HepG2 (cell line): Measurements from ENCODE around the gene TIRAP. TPM values are rescaled to one million over a fixed set of nuclear protein-coding genes. Genes with fewer than 3 reads are reported as not detected.

Source experiments
- ATRX ChIP-seq: sonication (generic); formaldehyde crosslinking; IDR thresholded peaks from 2 replicates; pipeline ENCODE4 v1.4.0; 2020; ENCODE audit warnings: missing genetic modification reagents, borderline replicate concordance
- DMAP1 ChIP-seq: IDR thresholded peaks from 2 replicates; pipeline ENCODE4 v1.6.1; 2016
- GABPA ChIP-seq, 2 experiments: IDR thresholded peaks; 2 replicates each; pipeline ENCODE4 v1.6.1; 2011 to 2016; ENCODE audit warnings: low read depth in 2 of 2, low read length in 1 of 2, missing biosample characterization in 1 of 2, missing genetic modification characterization in 1 of 2
- KLF12 ChIP-seq: sonication (generic); formaldehyde crosslinking; IDR thresholded peaks from 2 replicates; pipeline ENCODE4 v1.4.0; 2020; ENCODE audit warnings: missing genetic modification reagents, borderline replicate concordance
- MXI1 ChIP-seq: IDR thresholded peaks from 3 replicates; pipeline ENCODE4 v1.6.1; 2012; ENCODE audit warnings: low read depth, low read length, inconsistent platforms, borderline replicate concordance
- XRCC5 ChIP-seq: fragments of 200-400 bp; formaldehyde crosslinking; optimal IDR thresholded peaks from 2 replicates; pipeline ENCODE3; 2017; ENCODE audit warnings: mild to moderate bottlenecking, low read length
- ZBTB3 ChIP-seq: sonication (generic); formaldehyde crosslinking; IDR thresholded peaks from 2 replicates; pipeline ENCODE4 v1.4.0; 2020; ENCODE audit warnings: low read depth, mild to moderate bottlenecking, moderate library complexity, missing genetic modification reagents, borderline replicate concordance
- ZNF567 ChIP-seq: sonication (generic); formaldehyde crosslinking; IDR thresholded peaks from 2 replicates; pipeline ENCODE4 v1.8.1; 2023; ENCODE audit warnings: mild to moderate bottlenecking, missing genetic modification reagents, borderline replicate concordance
- ZNF615 ChIP-seq: sonication (generic); formaldehyde crosslinking; IDR thresholded peaks from 2 replicates; pipeline ENCODE4 v1.5.0; 2020; ENCODE audit warnings: mild to moderate bottlenecking, missing genetic modification reagents, borderline replicate concordance
- ZNF883 ChIP-seq: sonication (generic); formaldehyde crosslinking; IDR thresholded peaks from 2 replicates; pipeline ENCODE4 v1.5.1; 2020; ENCODE audit warnings: mild to moderate bottlenecking, missing genetic modification reagents; ENCODE audit errors: not compliant biosample characterization
- polyA plus RNA-seq, 8 experiments: library from polyadenylated mRNA; depleted of rRNA in 3 of 8; stranded (reverse) in 7 of 8; unstranded in 1 of 8; fragments of >200 nt; fragmentation: Illumina TruSeq in 4 of 8; extraction: Trizol in 4 of 8; gene quantifications; 2 replicates each; pipeline versions ENCODE4 v1.2.1 to v1.2.3, GENCODE V29; 2011 to 2016; ENCODE audit warnings: low read depth in 4 of 8, missing spikeins in 1 of 8, mixed read lengths in 1 of 8; ENCODE audit not compliant: insufficient read depth in 1 of 8
- total RNA-seq, 5 experiments: library from RNA; depleted of rRNA; stranded (reverse); fragments of >200 nt; fragmentation: Illumina TruSeq; extraction: Trizol; gene quantifications; 2 replicates each; pipeline ENCODE4 v1.2.3, GENCODE V29; 2016; ENCODE audit warnings: low read depth in 1 of 5
- TF ChIP-seq, protein P1 (sequence below): IDR thresholded peaks from 2 replicates; pipeline ENCODE4 v1.6.1; 2016; ENCODE audit warnings: missing compliant biosample characterization, missing genetic modification reagents, borderline replicate concordance
- TF ChIP-seq, protein P2 (sequence below): sonication (generic); formaldehyde crosslinking; IDR thresholded peaks from 2 replicates; pipeline ENCODE4 v1.5.0; 2020; ENCODE audit warnings: missing genetic modification reagents, mild to moderate bottlenecking, borderline replicate concordance
- TF ChIP-seq, protein P3 (sequence below): sonication (generic); formaldehyde crosslinking; IDR thresholded peaks from 2 replicates; pipeline ENCODE4 v1.4.0; 2020; ENCODE audit warnings: low read depth, missing genetic modification reagents
- TF ChIP-seq, protein P4 (sequence below): sonication (generic); formaldehyde crosslinking; IDR thresholded peaks from 2 replicates; pipeline ENCODE4 v1.5.0; 2020; ENCODE audit warnings: missing genetic modification reagents
- TF ChIP-seq, protein P5 (sequence below): sonication (generic); formaldehyde crosslinking; IDR thresholded peaks from 2 replicates; pipeline ENCODE4 v1.4.0; 2020; ENCODE audit warnings: missing genetic modification reagents
- TF ChIP-seq, protein P6 (sequence below): sonication (generic); formaldehyde crosslinking; IDR thresholded peaks from 2 replicates; pipeline ENCODE4 v1.8.0; 2022; ENCODE audit warnings: mild to moderate bottlenecking, missing genetic modification reagents, moderate library complexity

The TIRAP gene
- total and polyA plus RNA-seq, 2 of the 13 experiments (the other 11 are each of a cell fraction or from before 2014, with no cell fraction given): 5.4 to 5.7 TPM

DNA sequence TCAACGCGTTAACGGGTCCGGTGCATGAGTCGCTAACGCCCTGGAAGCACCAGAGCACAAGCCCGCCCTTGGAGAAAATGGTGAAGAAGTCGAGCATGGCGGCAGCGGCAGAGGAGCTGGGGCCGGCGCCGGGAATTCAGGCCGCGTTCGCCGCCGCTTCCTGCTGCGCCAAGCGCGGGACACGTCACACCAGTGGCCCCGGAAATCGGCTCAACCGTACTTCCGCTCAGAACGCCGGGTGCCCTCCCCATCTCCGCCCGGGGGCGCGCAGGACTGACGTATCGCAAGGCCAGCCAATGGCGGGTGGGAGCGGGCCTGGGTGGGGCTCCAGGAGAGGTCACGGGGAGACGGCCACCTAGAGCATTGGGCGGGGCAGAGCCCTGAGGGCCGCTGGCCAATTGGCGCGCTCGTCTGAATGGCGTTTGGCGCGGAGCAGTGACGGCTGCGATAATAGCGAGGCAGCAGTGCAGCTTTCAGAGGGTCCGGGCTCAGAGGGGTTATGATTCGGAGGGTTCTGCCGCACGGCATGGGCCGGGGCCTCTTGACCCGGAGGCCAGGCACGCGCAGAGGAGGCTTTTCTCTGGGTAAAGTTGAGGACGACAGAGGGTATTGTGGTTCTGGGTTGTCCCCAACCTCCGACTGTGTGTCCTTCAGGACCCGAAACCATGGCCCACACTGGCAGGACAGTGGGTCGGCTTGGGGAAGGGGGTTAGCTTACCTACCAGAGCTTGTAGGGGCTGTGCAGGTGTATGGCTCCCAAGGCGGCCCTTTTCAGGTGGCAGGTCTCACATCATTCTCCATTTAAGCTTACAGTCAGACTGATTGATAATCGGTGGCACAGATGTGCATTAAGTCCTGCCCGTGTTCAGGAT is 13.9 kb upstream of the TIRAP start, which contains the start of the genes FOXRED1 and SRPRA (continued):
- TF ChIP-seq, protein P1, sequence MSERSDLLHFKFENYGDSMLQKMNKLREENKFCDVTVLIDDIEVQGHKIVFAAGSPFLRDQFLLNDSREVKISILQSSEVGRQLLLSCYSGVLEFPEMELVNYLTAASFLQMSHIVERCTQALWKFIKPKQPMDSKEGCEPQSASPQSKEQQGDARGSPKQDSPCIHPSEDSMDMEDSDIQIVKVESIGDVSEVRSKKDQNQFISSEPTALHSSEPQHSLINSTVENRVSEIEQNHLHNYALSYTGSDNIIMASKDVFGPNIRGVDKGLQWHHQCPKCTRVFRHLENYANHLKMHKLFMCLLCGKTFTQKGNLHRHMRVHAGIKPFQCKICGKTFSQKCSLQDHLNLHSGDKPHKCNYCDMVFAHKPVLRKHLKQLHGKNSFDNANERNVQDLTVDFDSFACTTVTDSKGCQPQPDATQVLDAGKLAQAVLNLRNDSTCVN (CRISPR knock-in tag): no peak; the same call in 1 of the 2 replicates
- no peak for TF ChIP-seq ATRX
- TF ChIP-seq KLF12: peak; percentile 88; the same call in 1 of the 2 replicates
- TF ChIP-seq XRCC5: peak; percentile 53
- TF ChIP-seq GABPA (IDR thresholded peaks at IDR 0.05; ENCODE audit: low read depth, low read length): peak; percentile 90
- TF ChIP-seq GABPA (CRISPR knock-in tag; IDR thresholded peaks at IDR 0.05; ENCODE audit: low read depth): peak; percentile 98
- TF ChIP-seq DMAP1 (CRISPR knock-in tag): peak; percentile 95
- peak; percentile 14; the same call in 1 of the 2 replicates for TF ChIP-seq ZNF567 (CRISPR knock-in tag)
- TF ChIP-seq ZNF883 (CRISPR knock-in tag): no peak
- TF ChIP-seq, protein P2, sequence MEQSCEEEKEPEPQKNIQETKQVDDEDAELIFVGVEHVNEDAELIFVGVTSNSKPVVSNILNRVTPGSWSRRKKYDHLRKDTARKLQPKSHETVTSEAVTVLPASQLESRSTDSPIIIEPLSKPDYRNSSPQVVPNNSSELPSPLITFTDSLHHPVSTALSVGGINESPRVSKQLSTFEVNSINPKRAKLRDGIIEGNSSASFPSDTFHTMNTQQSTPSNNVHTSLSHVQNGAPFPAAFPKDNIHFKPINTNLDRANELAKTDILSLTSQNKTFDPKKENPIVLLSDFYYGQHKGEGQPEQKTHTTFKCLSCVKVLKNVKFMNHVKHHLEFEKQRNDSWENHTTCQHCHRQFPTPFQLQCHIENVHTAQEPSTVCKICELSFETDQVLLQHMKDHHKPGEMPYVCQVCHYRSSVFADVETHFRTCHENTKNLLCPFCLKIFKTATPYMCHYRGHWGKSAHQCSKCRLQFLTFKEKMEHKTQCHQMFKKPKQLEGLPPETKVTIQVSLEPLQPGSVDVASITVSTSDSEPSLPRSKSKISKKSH (CRISPR knock-in tag): no peak
- no peak for TF ChIP-seq ZNF615
- peak; percentile 65; the same call in 2 of the 3 replicates for TF ChIP-seq MXI1
- TF ChIP-seq, protein P3, sequence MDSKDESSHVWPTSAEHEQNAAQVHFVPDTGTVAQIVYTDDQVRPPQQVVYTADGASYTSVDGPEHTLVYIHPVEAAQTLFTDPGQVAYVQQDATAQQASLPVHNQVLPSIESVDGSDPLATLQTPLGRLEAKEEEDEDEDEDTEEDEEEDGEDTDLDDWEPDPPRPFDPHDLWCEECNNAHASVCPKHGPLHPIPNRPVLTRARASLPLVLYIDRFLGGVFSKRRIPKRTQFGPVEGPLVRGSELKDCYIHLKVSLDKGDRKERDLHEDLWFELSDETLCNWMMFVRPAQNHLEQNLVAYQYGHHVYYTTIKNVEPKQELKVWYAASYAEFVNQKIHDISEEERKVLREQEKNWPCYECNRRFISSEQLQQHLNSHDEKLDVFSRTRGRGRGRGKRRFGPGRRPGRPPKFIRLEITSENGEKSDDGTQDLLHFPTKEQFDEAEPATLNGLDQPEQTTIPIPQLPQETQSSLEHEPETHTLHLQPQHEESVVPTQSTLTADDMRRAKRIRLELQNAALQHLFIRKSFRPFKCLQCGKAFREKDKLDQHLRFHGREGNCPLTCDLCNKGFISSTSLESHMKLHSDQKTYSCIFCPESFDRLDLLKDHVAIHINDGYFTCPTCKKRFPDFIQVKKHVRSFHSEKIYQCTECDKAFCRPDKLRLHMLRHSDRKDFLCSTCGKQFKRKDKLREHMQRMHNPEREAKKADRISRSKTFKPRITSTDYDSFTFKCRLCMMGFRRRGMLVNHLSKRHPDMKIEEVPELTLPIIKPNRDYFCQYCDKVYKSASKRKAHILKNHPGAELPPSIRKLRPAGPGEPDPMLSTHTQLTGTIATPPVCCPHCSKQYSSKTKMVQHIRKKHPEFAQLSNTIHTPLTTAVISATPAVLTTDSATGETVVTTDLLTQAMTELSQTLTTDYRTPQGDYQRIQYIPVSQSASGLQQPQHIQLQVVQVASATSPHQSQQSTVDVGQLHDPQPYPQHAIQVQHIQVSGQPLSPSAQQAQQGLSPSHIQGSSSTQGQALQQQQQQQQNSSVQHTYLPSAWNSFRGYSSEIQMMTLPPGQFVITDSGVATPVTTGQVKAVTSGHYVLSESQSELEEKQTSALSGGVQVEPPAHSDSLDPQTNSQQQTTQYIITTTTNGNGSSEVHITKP (CRISPR knock-in tag): peak; percentile 56; the same call in 1 of the 2 replicates
- TF ChIP-seq, protein P4, sequence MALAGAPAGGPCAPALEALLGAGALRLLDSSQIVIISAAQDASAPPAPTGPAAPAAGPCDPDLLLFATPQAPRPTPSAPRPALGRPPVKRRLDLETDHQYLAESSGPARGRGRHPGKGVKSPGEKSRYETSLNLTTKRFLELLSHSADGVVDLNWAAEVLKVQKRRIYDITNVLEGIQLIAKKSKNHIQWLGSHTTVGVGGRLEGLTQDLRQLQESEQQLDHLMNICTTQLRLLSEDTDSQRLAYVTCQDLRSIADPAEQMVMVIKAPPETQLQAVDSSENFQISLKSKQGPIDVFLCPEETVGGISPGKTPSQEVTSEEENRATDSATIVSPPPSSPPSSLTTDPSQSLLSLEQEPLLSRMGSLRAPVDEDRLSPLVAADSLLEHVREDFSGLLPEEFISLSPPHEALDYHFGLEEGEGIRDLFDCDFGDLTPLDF: peak; percentile 77
- peak; percentile 71; the same call in 1 of the 2 replicates for TF ChIP-seq ZBTB3 (CRISPR knock-in tag)
- TF ChIP-seq, protein P5, sequence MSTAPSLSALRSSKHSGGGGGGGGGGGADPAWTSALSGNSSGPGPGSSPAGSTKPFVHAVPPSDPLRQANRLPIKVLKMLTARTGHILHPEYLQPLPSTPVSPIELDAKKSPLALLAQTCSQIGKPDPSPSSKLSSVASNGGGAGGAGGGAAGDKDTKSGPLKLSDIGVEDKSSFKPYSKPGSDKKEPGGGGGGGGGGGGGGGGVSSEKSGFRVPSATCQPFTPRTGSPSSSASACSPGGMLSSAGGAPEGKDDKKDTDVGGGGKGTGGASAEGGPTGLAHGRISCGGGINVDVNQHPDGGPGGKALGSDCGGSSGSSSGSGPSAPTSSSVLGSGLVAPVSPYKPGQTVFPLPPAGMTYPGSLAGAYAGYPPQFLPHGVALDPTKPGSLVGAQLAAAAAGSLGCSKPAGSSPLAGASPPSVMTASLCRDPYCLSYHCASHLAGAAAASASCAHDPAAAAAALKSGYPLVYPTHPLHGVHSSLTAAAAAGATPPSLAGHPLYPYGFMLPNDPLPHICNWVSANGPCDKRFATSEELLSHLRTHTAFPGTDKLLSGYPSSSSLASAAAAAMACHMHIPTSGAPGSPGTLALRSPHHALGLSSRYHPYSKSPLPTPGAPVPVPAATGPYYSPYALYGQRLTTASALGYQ (CRISPR knock-in tag): no peak; the same call in 1 of the 2 replicates
- TF ChIP-seq, protein P6, sequence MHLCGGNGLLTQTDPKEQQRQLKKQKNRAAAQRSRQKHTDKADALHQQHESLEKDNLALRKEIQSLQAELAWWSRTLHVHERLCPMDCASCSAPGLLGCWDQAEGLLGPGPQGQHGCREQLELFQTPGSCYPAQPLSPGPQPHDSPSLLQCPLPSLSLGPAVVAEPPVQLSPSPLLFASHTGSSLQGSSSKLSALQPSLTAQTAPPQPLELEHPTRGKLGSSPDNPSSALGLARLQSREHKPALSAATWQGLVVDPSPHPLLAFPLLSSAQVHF (CRISPR knock-in tag): no peak
